Measurements from ENCODE around the gene RAB7A. TPM values are rescaled to one million over a fixed set of nuclear protein-coding genes. Genes with fewer than 3 reads are reported as not detected.

The RAB7A gene
- polyA plus RNA-seq, 2 of the 4 experiments (the other 2 are of a cell fraction) = 137 to 160 TPM

GRCh38 chr3:128680603-128681368 is 45.2 kb upstream of the RAB7A start (continued):
- TF ChIP-seq CTCF (IDR thresholded peaks at IDR 0.05) (peak; percentile 88), CHD2 (IDR thresholded peaks at IDR 0.05; ENCODE audit: low read length, partially characterized antibody) (no peak), NPAS2 (CRISPR knock-in tag; IDR thresholded peaks at IDR 0.05; ENCODE audit: borderline replicate concordance) (no peak), FOXS1 (CRISPR knock-in tag; IDR thresholded peaks at IDR 0.05) (no peak), BHLHE40 (IDR thresholded peaks at IDR 0.05; ENCODE audit: low read depth, low read length) (no peak), ATOH8 (CRISPR knock-in tag; IDR thresholded peaks at IDR 0.05; ENCODE audit: low read depth) (no peak), RCOR1 (IDR thresholded peaks at IDR 0.05; ENCODE audit: low read depth, low read length) (no peak), CEBPB (IDR thresholded peaks at IDR 0.05) (no peak), GATA3 (IDR thresholded peaks at IDR 0.05; ENCODE audit: borderline replicate concordance) (0 out of 2 replicates have a peak, but pooled peaks have one; percentile 9), EP300 (IDR thresholded peaks at IDR 0.05) (no peak), CBX2 (IDR thresholded peaks at IDR 0.05; ENCODE audit: borderline replicate concordance, low read depth) (no peak), HOXB13 (CRISPR knock-in tag; IDR thresholded peaks at IDR 0.05; ENCODE audit: low read depth) (peak; percentile 38; the same call in 1 of the 2 replicates), ESRRA (IDR thresholded peaks at IDR 0.05; ENCODE audit: borderline replicate concordance, low read length) (no peak), JUNB (IDR thresholded peaks at IDR 0.05) (no peak), EHMT2 (IDR thresholded peaks at IDR 0.05; ENCODE audit: low read depth) (no peak), NR3C1 (IDR thresholded peaks at IDR 0.05) (no peak)
- TF ChIP-seq, protein P1, sequence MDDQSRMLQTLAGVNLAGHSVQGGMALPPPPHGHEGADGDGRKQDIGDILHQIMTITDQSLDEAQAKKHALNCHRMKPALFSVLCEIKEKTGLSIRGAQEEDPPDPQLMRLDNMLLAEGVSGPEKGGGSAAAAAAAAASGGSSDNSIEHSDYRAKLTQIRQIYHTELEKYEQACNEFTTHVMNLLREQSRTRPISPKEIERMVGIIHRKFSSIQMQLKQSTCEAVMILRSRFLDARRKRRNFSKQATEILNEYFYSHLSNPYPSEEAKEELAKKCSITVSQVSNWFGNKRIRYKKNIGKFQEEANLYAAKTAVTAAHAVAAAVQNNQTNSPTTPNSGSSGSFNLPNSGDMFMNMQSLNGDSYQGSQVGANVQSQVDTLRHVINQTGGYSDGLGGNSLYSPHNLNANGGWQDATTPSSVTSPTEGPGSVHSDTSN (IDR thresholded peaks at IDR 0.05) = no peak
- TF ChIP-seq, protein P2, sequence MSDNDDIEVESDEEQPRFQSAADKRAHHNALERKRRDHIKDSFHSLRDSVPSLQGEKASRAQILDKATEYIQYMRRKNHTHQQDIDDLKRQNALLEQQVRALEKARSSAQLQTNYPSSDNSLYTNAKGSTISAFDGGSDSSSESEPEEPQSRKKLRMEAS (IDR thresholded peaks at IDR 0.05) = peak; percentile 80
- TF ChIP-seq, protein P3, sequence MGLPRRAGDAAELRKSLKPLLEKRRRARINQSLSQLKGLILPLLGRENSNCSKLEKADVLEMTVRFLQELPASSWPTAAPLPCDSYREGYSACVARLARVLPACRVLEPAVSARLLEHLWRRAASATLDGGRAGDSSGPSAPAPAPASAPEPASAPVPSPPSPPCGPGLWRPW (IDR thresholded peaks at IDR 0.05) = no peak
- TF ChIP-seq, protein P4, sequence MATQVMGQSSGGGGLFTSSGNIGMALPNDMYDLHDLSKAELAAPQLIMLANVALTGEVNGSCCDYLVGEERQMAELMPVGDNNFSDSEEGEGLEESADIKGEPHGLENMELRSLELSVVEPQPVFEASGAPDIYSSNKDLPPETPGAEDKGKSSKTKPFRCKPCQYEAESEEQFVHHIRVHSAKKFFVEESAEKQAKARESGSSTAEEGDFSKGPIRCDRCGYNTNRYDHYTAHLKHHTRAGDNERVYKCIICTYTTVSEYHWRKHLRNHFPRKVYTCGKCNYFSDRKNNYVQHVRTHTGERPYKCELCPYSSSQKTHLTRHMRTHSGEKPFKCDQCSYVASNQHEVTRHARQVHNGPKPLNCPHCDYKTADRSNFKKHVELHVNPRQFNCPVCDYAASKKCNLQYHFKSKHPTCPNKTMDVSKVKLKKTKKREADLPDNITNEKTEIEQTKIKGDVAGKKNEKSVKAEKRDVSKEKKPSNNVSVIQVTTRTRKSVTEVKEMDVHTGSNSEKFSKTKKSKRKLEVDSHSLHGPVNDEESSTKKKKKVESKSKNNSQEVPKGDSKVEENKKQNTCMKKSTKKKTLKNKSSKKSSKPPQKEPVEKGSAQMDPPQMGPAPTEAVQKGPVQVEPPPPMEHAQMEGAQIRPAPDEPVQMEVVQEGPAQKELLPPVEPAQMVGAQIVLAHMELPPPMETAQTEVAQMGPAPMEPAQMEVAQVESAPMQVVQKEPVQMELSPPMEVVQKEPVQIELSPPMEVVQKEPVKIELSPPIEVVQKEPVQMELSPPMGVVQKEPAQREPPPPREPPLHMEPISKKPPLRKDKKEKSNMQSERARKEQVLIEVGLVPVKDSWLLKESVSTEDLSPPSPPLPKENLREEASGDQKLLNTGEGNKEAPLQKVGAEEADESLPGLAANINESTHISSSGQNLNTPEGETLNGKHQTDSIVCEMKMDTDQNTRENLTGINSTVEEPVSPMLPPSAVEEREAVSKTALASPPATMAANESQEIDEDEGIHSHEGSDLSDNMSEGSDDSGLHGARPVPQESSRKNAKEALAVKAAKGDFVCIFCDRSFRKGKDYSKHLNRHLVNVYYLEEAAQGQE (IDR thresholded peaks at IDR 0.05) = no peak; the same call in 1 of the 2 replicates
- TF ChIP-seq, protein P5, sequence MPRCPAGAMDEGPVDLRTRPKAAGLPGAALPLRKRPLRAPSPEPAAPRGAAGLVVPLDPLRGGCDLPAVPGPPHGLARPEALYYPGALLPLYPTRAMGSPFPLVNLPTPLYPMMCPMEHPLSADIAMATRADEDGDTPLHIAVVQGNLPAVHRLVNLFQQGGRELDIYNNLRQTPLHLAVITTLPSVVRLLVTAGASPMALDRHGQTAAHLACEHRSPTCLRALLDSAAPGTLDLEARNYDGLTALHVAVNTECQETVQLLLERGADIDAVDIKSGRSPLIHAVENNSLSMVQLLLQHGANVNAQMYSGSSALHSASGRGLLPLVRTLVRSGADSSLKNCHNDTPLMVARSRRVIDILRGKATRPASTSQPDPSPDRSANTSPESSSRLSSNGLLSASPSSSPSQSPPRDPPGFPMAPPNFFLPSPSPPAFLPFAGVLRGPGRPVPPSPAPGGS (IDR thresholded peaks at IDR 0.05) = peak; percentile 84
